Karpas-422 (cell line): ENCODE data around the gene CEMIP. TPM values are rescaled to one million over a fixed set of nuclear protein-coding genes. Genes with fewer than 3 reads are reported as not detected.
"Not testable (repeated sequence)": the region's sequence is repeated elsewhere in the genome, so short reads cannot be mapped to it uniquely, and the experiment has no call there.

Experiments
- DNase-seq: peaks from one replicate; pipeline ENCODE4 v3.0.0-alpha.2; 2015
- H2AFZ ChIP-seq: fragments of 200-600 bp; sonication (generic); 2 replicates; pipeline ENCODE4 v1.6.1; 2014; ENCODE audit warnings: antibody characterized with exemption, low read length, mixed read lengths
- H3K27ac ChIP-seq: fragments of 200-600 bp; sonication (generic); 2 replicates; pipeline ENCODE4 v1.5.1; 2014; ENCODE audit warnings: mild to moderate bottlenecking, low read length, moderate library complexity
- H3K27me3 ChIP-seq: fragments of 200-600 bp; sonication (generic); 2 replicates; pipeline ENCODE4 v1.6.1; 2014; ENCODE audit warnings: low read length, mixed read lengths
- H3K36me3 ChIP-seq: fragments of 200-600 bp; sonication (generic); 2 replicates; pipeline ENCODE4 v1.6.1; 2014; ENCODE audit warnings: low read length, mixed read lengths; ENCODE audit not compliant: insufficient read depth
- H3K4me1 ChIP-seq: fragments of 200-600 bp; sonication (generic); 2 replicates; pipeline ENCODE4 v1.6.1; 2014; ENCODE audit warnings: mild to moderate bottlenecking, low read length, mixed read lengths
- H3K4me2 ChIP-seq: fragments of 200-600 bp; sonication (generic); 2 replicates; pipeline ENCODE4 v1.6.1; 2014; ENCODE audit warnings: low read length, low read depth, mild to moderate bottlenecking; ENCODE audit not compliant: poor library complexity, severe bottlenecking
- H3K4me3 ChIP-seq: fragments of 200-600 bp; sonication (generic); 2 replicates; pipeline ENCODE4 v1.5.1; 2014; ENCODE audit warnings: mild to moderate bottlenecking, antibody characterized with exemption, low read length, mixed read lengths
- H3K79me2 ChIP-seq: fragments of 200-600 bp; sonication (generic); 2 replicates; pipeline ENCODE4 v1.6.1; 2014; ENCODE audit warnings: mild to moderate bottlenecking, low read length, mixed read lengths
- H3K9ac ChIP-seq: fragments of 200-600 bp; sonication (generic); 2 replicates; pipeline ENCODE4 v1.6.0; 2014; ENCODE audit warnings: low read length
- H3K9me2 ChIP-seq: fragments of 200-600 bp; sonication (generic), shearing (Covaris generic); replicated peaks from 2 replicates; pipeline ENCODE4 v1.6.0; 2014; ENCODE audit warnings: mild to moderate bottlenecking, low read length, moderate library complexity; ENCODE audit not compliant: insufficient read depth
- H3K9me3 ChIP-seq: fragments of 300-700, 200-600 bp; sonication (generic); 2 replicates; pipeline ENCODE4 v1.6.1; 2014; ENCODE audit warnings: low read length, mixed read lengths
- H4K20me1 ChIP-seq: fragments of 200-600 bp; sonication (generic); 2 replicates; pipeline ENCODE4 v1.6.1; 2014; ENCODE audit warnings: mild to moderate bottlenecking, antibody characterized with exemption, low read length, low read depth; ENCODE audit not compliant: insufficient read depth
- total RNA-seq: library from RNA; depleted of rRNA; stranded (reverse); fragments of >200 nt; shearing (Covaris generic); gene quantifications from 2 replicates; pipeline ENCODE4 v1.2.3, GENCODE V29; 2014; ENCODE audit warnings: low replicate concordance

The CEMIP gene
- total RNA-seq, 1 experiment from 2014 or later, result not detected

GRCh38 chr15:80750575-80750974, 28.6 kb upstream of the CEMIP start:
- Histone ChIP-seq H3K9me2 (no peaks in the 10 kb centered on the region), H3K27ac (no peak overlapping the region), H3K4me3 (no peak overlapping the region), H3K36me3 (no peaks in the 10 kb centered on the region), H4K20me1 (no peaks in the 10 kb centered on the region), H3K9me3 (no peaks in the 10 kb centered on the region), H3K79me2 (no peaks in the 10 kb centered on the region), H3K4me2 (no peak overlapping the region), H3K27me3 (no peaks in the 10 kb centered on the region), H3K9ac (no peak overlapping the region), H3K4me1 (no peaks in the 10 kb centered on the region), H2AFZ (no peak overlapping the region)
- no peak for DNase-seq

GRCh38 chr15:80752204-80752603, 27.0 kb upstream of the CEMIP start:
- no peaks in the 10 kb centered on the region for H3K36me3 ChIP-seq
- H3K4me1 ChIP-seq, result no peaks in the 10 kb centered on the region
- H3K79me2 ChIP-seq, result no peaks in the 10 kb centered on the region
- no peak overlapping the region for H3K9ac ChIP-seq
- no peak overlapping the region for H3K4me3 ChIP-seq
- no peak overlapping the region for H2AFZ ChIP-seq
- no peaks in the 10 kb centered on the region for H3K9me2 ChIP-seq
- no peak overlapping the region for H3K4me2 ChIP-seq
- no peaks in the 10 kb centered on the region for H3K27me3 ChIP-seq
- no peaks in the 10 kb centered on the region for H3K9me3 ChIP-seq
- no peak overlapping the region for H3K27ac ChIP-seq
- no peak for DNase-seq
- H4K20me1 ChIP-seq, result no peaks in the 10 kb centered on the region

GRCh38 chr15:80753161-80753560, 26.0 kb upstream of the CEMIP start:
- H4K20me1 ChIP-seq, result no peaks in the 10 kb centered on the region
- no peaks in the 10 kb centered on the region for H3K9me3 ChIP-seq
- H3K4me3 ChIP-seq, result no peak overlapping the region
- no peaks in the 10 kb centered on the region for H3K9me2 ChIP-seq
- H3K27ac ChIP-seq, result no peak overlapping the region
- H3K4me1 ChIP-seq, result no peaks in the 10 kb centered on the region
- no peak overlapping the region for H3K4me2 ChIP-seq
- H3K36me3 ChIP-seq, result no peaks in the 10 kb centered on the region
- H3K79me2 ChIP-seq, result no peaks in the 10 kb centered on the region
- no peak overlapping the region for H3K9ac ChIP-seq
- H2AFZ ChIP-seq, result no peak overlapping the region
- H3K27me3 ChIP-seq, result no peaks in the 10 kb centered on the region
- DNase-seq, result no peak

- Histone ChIP-seq H3K4me3 (no peak overlapping the region), H3K79me2 (no peaks in the 10 kb centered on the region), H3K9ac (no peak overlapping the region), H3K4me1 (no peaks in the 10 kb centered on the region), H3K4me2 (no peak overlapping the region), H3K9me2 (no peaks in the 10 kb centered on the region), H4K20me1 (no peaks in the 10 kb centered on the region), H2AFZ (no peak overlapping the region), H3K27me3 (no peaks in the 10 kb centered on the region), H3K36me3 (no peaks in the 10 kb centered on the region), H3K27ac (no peak overlapping the region), H3K9me3 (no peaks in the 10 kb centered on the region)
- DNase-seq, result no peak
Measured at GRCh38 chr15:80754014-80754413, 25.2 kb upstream of the CEMIP start.

GRCh38 chr15:80755885-80756284, 23.3 kb upstream of the CEMIP start:
- Histone ChIP-seq H3K4me2 (no peak overlapping the region), H3K4me1 (no peaks in the 10 kb centered on the region), H3K9me3 (no peaks in the 10 kb centered on the region), H3K27ac (no peak overlapping the region), H3K36me3 (no peaks in the 10 kb centered on the region), H4K20me1 (no peaks in the 10 kb centered on the region), H3K9me2 (no peaks in the 10 kb centered on the region), H3K9ac (no peak overlapping the region), H3K79me2 (no peaks in the 10 kb centered on the region), H3K4me3 (no peak overlapping the region), H2AFZ (no peak overlapping the region), H3K27me3 (no peaks in the 10 kb centered on the region)
- DNase-seq, result no peak

- H3K79me2 ChIP-seq, result no peaks in the 10 kb centered on the region
- H3K4me1 ChIP-seq, result no peaks in the 10 kb centered on the region
- H3K4me3 ChIP-seq, result no peak overlapping the region
- no peak overlapping the region for H2AFZ ChIP-seq
- H4K20me1 ChIP-seq, result no peaks in the 10 kb centered on the region
- H3K9me2 ChIP-seq, result no peaks in the 10 kb centered on the region
- no peaks in the 10 kb centered on the region for H3K36me3 ChIP-seq
- H3K27me3 ChIP-seq, result no peaks in the 10 kb centered on the region
- no peak for DNase-seq
- H3K4me2 ChIP-seq, result no peak overlapping the region
- H3K9ac ChIP-seq, result no peak overlapping the region
- no peak overlapping the region for H3K27ac ChIP-seq
- no peaks in the 10 kb centered on the region for H3K9me3 ChIP-seq
Measured at GRCh38 chr15:80758130-80758745, 20.9 kb upstream of the CEMIP start.

- Histone ChIP-seq H2AFZ (no peak overlapping the region), H3K9me3 (no peaks in the 10 kb centered on the region), H3K9ac (no peak overlapping the region), H3K79me2 (no peaks in the 10 kb centered on the region), H3K9me2 (no peaks in the 10 kb centered on the region), H3K27ac (no peak overlapping the region), H3K36me3 (no peaks in the 10 kb centered on the region), H4K20me1 (no peaks in the 10 kb centered on the region), H3K4me1 (no peaks in the 10 kb centered on the region), H3K27me3 (no peaks in the 10 kb centered on the region), H3K4me2 (no peak overlapping the region), H3K4me3 (no peak overlapping the region)
- no peak for DNase-seq
Measured at GRCh38 chr15:80760960-80761359, 18.2 kb upstream of the CEMIP start.

- Histone ChIP-seq H3K79me2 (no peaks in the 10 kb centered on the region), H4K20me1 (no peaks in the 10 kb centered on the region), H3K4me1 (no peaks in the 10 kb centered on the region), H3K27ac (no peak overlapping the region), H3K9me3 (no peaks in the 10 kb centered on the region), H3K4me2 (no peak overlapping the region), H2AFZ (no peak overlapping the region), H3K36me3 (no peaks in the 10 kb centered on the region), H3K9me2 (no peaks in the 10 kb centered on the region), H3K4me3 (no peak overlapping the region), H3K9ac (no peak overlapping the region), H3K27me3 (no peaks in the 10 kb centered on the region)
- no peak for DNase-seq
Measured at GRCh38 chr15:80761754-80762153, 17.4 kb upstream of the CEMIP start.

- H3K9ac ChIP-seq, H3K36me3 ChIP-seq, H3K27ac ChIP-seq, H4K20me1 ChIP-seq, H2AFZ ChIP-seq, H3K79me2 ChIP-seq, DNase-seq, H3K9me3 ChIP-seq, H3K4me1 ChIP-seq, H3K4me2 ChIP-seq, H3K27me3 ChIP-seq, H3K9me2 ChIP-seq, H3K4me3 ChIP-seq: not testable (repeated sequence)
Measured at GRCh38 chr15:80763235-80763634, 15.9 kb upstream of the CEMIP start.
